ENCODE results near the gene PPP2R2C.

PPP2R2C gene

DNA sequence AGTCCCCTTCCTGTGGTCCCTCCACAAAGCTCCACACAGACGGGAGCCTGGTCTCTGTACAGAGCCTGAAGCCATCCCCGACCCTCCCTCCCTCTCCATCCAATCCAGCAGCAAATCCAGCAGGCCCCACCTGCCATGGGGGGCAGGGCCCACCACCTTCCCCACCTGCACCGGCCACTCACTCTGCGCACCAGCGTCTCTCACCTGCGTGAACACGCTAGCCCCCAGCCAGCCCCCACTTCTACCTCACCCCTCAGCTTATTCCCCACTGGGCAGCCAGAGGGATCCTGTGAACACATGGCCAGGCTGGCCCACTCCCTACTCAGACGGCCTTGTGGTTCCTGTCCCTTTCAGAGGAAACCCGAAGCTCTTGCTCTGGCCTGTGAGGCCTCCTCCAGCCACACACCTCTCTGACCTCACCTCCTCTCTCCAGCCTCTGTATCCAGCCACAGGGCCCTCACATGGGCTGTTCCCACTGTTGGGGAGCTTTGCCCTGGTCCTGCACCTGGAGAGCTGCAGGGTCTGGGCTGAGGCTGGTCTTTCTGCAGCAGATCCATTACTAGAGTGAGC, 131.9 kb downstream of the PPP2R2C start (continued):
- TF ChIP-seq PATZ1 (tag by site-specific recombination; IDR thresholded peaks at IDR 0.05) (no peak), YY2 (tag by site-specific recombination; IDR thresholded peaks at IDR 0.05) (no peak), ZBTB48 (tag by site-specific recombination; IDR thresholded peaks at IDR 0.05) (no peak), ZNF660 (tag by site-specific recombination; IDR thresholded peaks at IDR 0.05) (no peak)

DNA sequence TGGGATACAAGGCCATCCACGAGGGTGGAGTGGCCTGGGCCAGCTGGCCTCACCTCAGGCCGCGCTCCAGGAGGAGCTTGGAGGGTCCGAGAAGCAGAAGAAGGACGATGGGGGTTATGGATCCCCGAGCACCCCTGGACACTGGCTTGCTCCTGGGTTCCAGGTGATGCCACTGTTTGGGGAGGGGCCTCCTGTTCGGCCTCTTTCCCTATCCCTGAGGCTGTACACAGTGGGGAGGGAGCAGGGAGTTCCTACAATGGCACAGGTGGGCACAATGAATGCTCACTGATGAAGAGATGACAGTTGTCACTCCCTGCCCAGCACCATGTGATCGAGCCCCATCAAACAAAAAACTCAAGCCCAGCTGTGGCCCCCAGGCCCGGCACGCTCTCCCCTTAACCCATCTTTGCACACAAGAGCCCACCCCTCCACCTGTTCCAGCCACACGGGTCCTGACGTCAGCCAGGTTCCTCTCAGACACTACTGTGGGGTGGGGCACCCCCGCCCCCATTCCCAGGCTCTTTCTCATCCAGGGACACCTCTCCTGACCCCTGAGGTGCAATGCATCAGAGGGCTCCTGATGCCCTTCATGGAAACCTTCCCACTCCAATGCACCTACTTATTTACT, 132.5 kb downstream of the PPP2R2C start:
- Histone ChIP-seq H3K36me3 (ENCODE audit: control insufficient read depth in 2 of 2, insufficient read depth in 1 of 2, low read length in 2 of 2) (peaks cover 0 to 3% of the 10 kb centered on the region in 2 experiments; a peak in 1 of 3 replicates), H3K4me3 (ENCODE audit: low read depth, low read length) (no peak overlapping the region), H3K9me3 (ENCODE audit: control insufficient read depth, insufficient read depth, low read depth, low read length) (no peaks in the 10 kb centered on the region), H3K4me1 (ENCODE audit: control insufficient read depth, insufficient read depth, low read length) (no peaks in the 10 kb centered on the region), H3K27ac (ENCODE audit: extremely low read depth, low read depth, low read length) (no peak overlapping the region)
- ChIA-PET POLR2A (no interaction called here), CTCF (interaction anchor here (0.7 kb wide), 1 partner anchor 1379 kb away, joined by 3 read pairs; no protein-coding TSS in a partner anchor)
- TF ChIP-seq KLF10 (tag by site-specific recombination; IDR thresholded peaks at IDR 0.05), result no peak
- TF ChIP-seq ZNF76 (tag by site-specific recombination; IDR thresholded peaks at IDR 0.05; ENCODE audit: borderline replicate concordance, low read depth), result no peak
- TF ChIP-seq OVOL3 (tag by site-specific recombination; IDR thresholded peaks at IDR 0.05), result no peak
- no peak for TF ChIP-seq HOXA7 (CRISPR knock-in tag; IDR thresholded peaks at IDR 0.05; ENCODE audit: borderline replicate concordance)
- no peak for TF ChIP-seq ZSCAN23 (tag by site-specific recombination; IDR thresholded peaks at IDR 0.05)

GRCh38 chr4:6338951-6339817, 133.2 kb downstream of the PPP2R2C start:
- H3K9me3 ChIP-seq (ENCODE audit: control insufficient read depth, insufficient read depth, low read depth, low read length), result no peaks in the 10 kb centered on the region
- POLR2A ChIA-PET, result no interaction called here
- H3K4me1 ChIP-seq (ENCODE audit: control insufficient read depth, insufficient read depth, low read length), result no peaks in the 10 kb centered on the region
- peaks cover 0 to 3% of the 10 kb centered on the region in 2 experiments; a peak in 1 of 3 replicates for H3K36me3 ChIP-seq (ENCODE audit: control insufficient read depth in 2 of 2, insufficient read depth in 1 of 2, low read length in 2 of 2)
- no peak overlapping the region for H3K27ac ChIP-seq (ENCODE audit: extremely low read depth, low read depth, low read length)
- CTCF ChIA-PET, result interaction anchor here (0.7 kb wide), 1 partner anchor 1379 kb away, joined by 3 read pairs; no protein-coding TSS in a partner anchor
- H3K4me3 ChIP-seq (ENCODE audit: low read depth, low read length), result no peak overlapping the region
- TF ChIP-seq ZNF2 (tag by site-specific recombination; IDR thresholded peaks at IDR 0.05), result no peak
- TF ChIP-seq ZFP3 (tag by site-specific recombination; IDR thresholded peaks at IDR 0.05; ENCODE audit: low read depth), result peak; percentile 68; the same call in 1 of the 2 replicates
- TF ChIP-seq INSM2 (tag by site-specific recombination; IDR thresholded peaks at IDR 0.05), result no peak
- TF ChIP-seq, protein P1, sequence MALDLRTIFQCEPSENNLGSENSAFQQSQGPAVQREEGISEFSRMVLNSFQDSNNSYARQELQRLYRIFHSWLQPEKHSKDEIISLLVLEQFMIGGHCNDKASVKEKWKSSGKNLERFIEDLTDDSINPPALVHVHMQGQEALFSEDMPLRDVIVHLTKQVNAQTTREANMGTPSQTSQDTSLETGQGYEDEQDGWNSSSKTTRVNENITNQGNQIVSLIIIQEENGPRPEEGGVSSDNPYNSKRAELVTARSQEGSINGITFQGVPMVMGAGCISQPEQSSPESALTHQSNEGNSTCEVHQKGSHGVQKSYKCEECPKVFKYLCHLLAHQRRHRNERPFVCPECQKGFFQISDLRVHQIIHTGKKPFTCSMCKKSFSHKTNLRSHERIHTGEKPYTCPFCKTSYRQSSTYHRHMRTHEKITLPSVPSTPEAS (tag by site-specific recombination; IDR thresholded peaks at IDR 0.05), result no peak
- TF ChIP-seq ZNF544 (tag by site-specific recombination; IDR thresholded peaks at IDR 0.05), result no peak
- TF ChIP-seq ZBTB7A (tag by site-specific recombination; IDR thresholded peaks at IDR 0.05; ENCODE audit: low read depth), result no peak
- TF ChIP-seq ZNF664 (tag by site-specific recombination; IDR thresholded peaks at IDR 0.05), result 0 out of 2 replicates have a peak, but pooled peaks have one; percentile 31
- no peak for TF ChIP-seq ZFP37 (tag by site-specific recombination; IDR thresholded peaks at IDR 0.05)
- no peak for TF ChIP-seq EGR2 (tag by site-specific recombination; IDR thresholded peaks at IDR 0.05; ENCODE audit: low read depth)
